Kidney (tissue), 14 donors: ENCODE results near the gene CDYL. TPM values are rescaled to one million over a fixed set of nuclear protein-coding genes. Genes with fewer than 3 reads are reported as not detected.
A peak's percentile ranks its signal among the peaks of the same experiment; 100 is the strongest.
"Not testable (repeated sequence)": the region's sequence is repeated elsewhere in the genome, so short reads cannot be mapped to it uniquely, and the experiment has no call there.

Experiments
- DNase-seq, 5 donors: peaks; one replicate each; pipeline ENCODE4 v3.0.0-alpha.2; 2013 to 2020
- FAIRE-seq: peaks from 2 replicates; lab custom pipeline; 2012; peaks lifted over from hg19 to GRCh38; lab: Jason Lieb, UNC
- H3K27ac ChIP-seq, 2 donors: one replicate each; pipeline ENCODE4 v1.7.0; 2013; ENCODE audit warnings: low read depth in 2 of 2, low read length in 2 of 2, inconsistent platforms in 1 of 2
- H3K27me3 ChIP-seq: one replicate; pipeline ENCODE4 v1.7.1; 2013; ENCODE audit warnings: low read length, inconsistent platforms; ENCODE audit not compliant: control insufficient read depth, insufficient read depth
- H3K36me3 ChIP-seq, 3 donors: one replicate each; pipeline versions ENCODE4 v1.7.0 to v1.7.1; 2013; ENCODE audit warnings: low read length in 3 of 3, control low read depth in 1 of 3, inconsistent platforms in 1 of 3; ENCODE audit not compliant: insufficient read depth in 3 of 3, control insufficient read depth in 2 of 3
- H3K4me1 ChIP-seq, 3 donors: one replicate each; pipeline versions ENCODE4 v1.7.0 to v1.7.1; 2013; ENCODE audit warnings: low read length in 3 of 3, inconsistent platforms in 1 of 3, low read depth in 1 of 3; ENCODE audit not compliant: control insufficient read depth in 2 of 3, insufficient read depth in 2 of 3
- H3K4me3 ChIP-seq, 3 donors: one replicate each; pipeline versions ENCODE4 v1.7.0 to v1.8.1; 2013; ENCODE audit warnings: low read length in 3 of 3, control low read depth in 1 of 3, inconsistent platforms in 1 of 3
- H3K9ac ChIP-seq, 3 donors: one replicate each; pipeline versions ENCODE4 v1.7.0 to v1.7.1; 2013; ENCODE audit warnings: low read length in 3 of 3, control low read depth in 1 of 3, inconsistent platforms in 1 of 3
- H3K9me3 ChIP-seq, 3 donors: one replicate each; pipeline versions ENCODE4 v1.7.0 to v1.7.1; 2013; ENCODE audit warnings: low read length in 3 of 3, control low read depth in 1 of 3, inconsistent platforms in 1 of 3; ENCODE audit not compliant: control insufficient read depth in 2 of 3, insufficient read depth in 1 of 3
- intact Hi-C: fragments of 100-400 bp; cut with DNase I; formaldehyde crosslinking; loops from one replicate; pipeline ENCODE4 v1.11.1; 2022
- polyA plus RNA-seq: library from polyadenylated mRNA; stranded (reverse); fragments of 350-450 nt; fragmentation: Illumina TruSeq; extraction: RNeasy Lipid Tissue Mini Kit (QIAGEN cat#74804); gene quantifications from one replicate; pipeline ENCODE4 v1.2.3, GENCODE V29; 2014; ENCODE audit warnings: low read depth, low replicate concordance; ENCODE audit not compliant: insufficient read depth
- total RNA-seq: library from RNA; stranded (reverse); fragmentation: NEBNext Ultra II Directional; extraction: Animal tissue kit (Norgen Biotek cat#: 25700); gene quantifications from one replicate; pipeline ENCODE4 v1.2.1, GENCODE V29; 2021
- TF ChIP-seq, protein P1 (sequence below): IDR thresholded peaks from 3 replicates; pipeline ENCODE4 v1.5.1; 2012; ENCODE audit warnings: mild to moderate bottlenecking, moderate library complexity, borderline replicate concordance; ENCODE audit not compliant: insufficient read depth; ENCODE audit errors: extremely low read depth
- donor health status: control.
- donor health status: control.
- donor health status: control.
- donor health status: control.
- donor health status: control.
- donor health status: DM: yes; HTN: yes; CAD: no.
- donor health status: Normal renal cell carcinoma (clear cell type).

Gene CDYL
- total and polyA plus RNA-seq, 2 donors from 2014 or later: 7.4 to 46.8 TPM

DNA sequence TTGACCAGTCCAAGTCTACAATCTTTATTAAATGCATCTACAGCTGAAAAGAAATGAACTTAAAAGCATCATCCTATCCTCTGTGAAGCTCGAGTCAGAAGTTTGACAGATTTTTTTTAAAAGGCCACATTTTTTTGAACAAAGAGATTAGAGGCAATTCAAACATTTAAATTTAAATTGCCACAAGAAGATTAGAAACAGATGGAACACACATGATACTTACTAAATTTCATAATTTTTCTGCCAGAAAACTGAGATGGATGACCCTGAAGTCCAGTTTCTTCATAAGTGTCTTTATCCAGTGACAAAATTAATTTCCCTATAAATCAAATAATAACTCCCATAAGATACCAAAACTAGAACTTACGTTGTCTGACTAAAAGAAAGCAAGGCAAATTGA is 223.4 kb downstream of the CDYL start:
- TF ChIP-seq, protein P1, sequence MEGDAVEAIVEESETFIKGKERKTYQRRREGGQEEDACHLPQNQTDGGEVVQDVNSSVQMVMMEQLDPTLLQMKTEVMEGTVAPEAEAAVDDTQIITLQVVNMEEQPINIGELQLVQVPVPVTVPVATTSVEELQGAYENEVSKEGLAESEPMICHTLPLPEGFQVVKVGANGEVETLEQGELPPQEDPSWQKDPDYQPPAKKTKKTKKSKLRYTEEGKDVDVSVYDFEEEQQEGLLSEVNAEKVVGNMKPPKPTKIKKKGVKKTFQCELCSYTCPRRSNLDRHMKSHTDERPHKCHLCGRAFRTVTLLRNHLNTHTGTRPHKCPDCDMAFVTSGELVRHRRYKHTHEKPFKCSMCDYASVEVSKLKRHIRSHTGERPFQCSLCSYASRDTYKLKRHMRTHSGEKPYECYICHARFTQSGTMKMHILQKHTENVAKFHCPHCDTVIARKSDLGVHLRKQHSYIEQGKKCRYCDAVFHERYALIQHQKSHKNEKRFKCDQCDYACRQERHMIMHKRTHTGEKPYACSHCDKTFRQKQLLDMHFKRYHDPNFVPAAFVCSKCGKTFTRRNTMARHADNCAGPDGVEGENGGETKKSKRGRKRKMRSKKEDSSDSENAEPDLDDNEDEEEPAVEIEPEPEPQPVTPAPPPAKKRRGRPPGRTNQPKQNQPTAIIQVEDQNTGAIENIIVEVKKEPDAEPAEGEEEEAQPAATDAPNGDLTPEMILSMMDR: no peak
- H3K27ac ChIP-seq: no peak overlapping the region
- H3K4me1 ChIP-seq: no peaks in the 10 kb centered on the region
- FAIRE-seq (no peak), DNase-seq (no peak)
- H3K4me3 ChIP-seq: no peak overlapping the region
- H3K9ac ChIP-seq: no peak overlapping the region
- H3K36me3 ChIP-seq: peaks cover 0 to 4% (median 0%) of the 10 kb centered on the region in 3 donors
- intact Hi-C loops: no loop called here
- H3K9me3 ChIP-seq: no peaks in the 10 kb centered on the region
- H3K27me3 ChIP-seq: no peaks in the 10 kb centered on the region

DNA sequence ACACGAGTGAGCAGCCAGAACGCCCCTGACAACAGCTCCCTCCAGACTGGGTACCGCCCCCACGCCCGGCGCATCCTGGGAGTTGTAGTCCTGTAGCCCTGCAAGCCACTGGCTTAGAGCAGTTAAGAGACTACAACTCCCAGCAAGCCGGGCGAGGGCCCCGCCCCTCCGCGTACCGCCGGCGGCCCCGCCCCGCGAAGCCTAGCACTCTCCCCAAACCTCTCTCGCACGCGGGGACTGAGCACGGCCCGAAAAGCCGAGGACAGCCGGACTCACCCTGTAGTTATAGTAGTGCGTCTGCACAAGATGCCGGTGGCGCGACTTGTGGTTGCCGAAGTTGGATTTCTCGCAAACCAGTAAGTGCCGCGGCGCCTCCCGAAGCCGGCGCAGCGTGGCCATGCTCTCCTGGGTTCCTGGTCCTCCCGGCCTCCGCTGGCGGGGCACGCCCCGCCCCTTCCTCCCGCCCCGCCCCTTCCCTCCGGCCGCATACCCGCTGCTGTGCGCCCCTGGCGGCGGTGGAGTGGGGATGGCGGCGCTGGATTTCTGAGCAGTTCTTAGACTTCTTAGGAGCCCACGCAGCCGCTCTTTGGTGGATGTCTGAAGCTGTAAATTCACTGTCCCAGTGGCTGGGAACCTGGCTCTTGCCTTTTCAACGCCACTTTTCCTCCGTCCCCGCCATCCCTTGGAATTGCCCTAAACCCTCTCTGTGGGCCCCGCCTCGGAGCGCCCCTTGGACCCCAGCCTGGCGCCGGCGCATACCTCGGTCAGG is 227.6 kb downstream of the CDYL start, which contains the start of gene RPP40:
Gene RPP40, minus strand, starts transcription at position 434 of the 769 bp plus-strand sequence. Its CDS starts 35 bp downstream, at position 399.
- intact Hi-C loops: no loop called here
- TF ChIP-seq, protein P1: peak; percentile 69
- FAIRE-seq (no peak), DNase-seq (peak; percentile 98 to 99 (median 98))
- Histone ChIP-seq H3K36me3 (no peaks in the 10 kb centered on the region), H3K4me1 (no peaks in the 10 kb centered on the region), H3K27ac (peak within 1 kb of the TSS; percentile 72 to 85), H3K4me3 (peak within 1 kb of the TSS; percentile 80 to 88 (median 88)), H3K27me3 (no peaks in the 10 kb centered on the region), H3K9me3 (no peaks in the 10 kb centered on the region), H3K9ac (peak within 1 kb of the TSS; percentile 64 to 89 (median 74))

DNA sequence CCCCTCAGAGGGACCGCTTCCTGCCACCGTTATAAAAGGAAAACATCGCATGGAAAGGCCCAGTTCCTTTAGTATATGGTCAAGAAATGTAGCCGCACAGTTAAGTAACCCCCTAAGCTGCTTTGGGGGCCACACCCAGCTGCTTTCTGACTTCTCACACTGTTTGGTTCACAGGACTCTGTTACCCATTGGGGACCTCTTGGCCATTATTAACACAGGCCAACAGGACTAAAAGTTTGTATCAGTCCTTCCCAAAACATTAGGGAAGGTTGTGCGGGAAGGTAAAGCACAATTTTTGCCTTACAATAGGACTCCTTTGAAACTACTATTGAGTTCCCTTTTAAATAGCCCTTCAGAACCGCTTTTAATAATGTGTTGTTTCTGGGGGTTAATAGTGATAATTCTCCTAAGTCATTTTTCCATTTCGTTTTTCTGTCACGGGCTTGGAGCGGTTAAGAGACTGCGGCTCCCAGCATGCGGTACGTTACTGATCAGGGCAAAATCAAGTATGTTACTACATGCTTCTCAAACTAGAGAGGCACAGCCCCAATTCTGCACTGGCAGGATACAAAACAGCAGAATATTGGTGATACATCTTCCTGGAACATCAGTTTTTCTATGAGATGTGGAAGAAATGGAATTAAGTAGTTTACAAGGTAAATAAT is 228.3 kb downstream of the CDYL start:
- no peaks in the 10 kb centered on the region for H3K4me1 ChIP-seq
- no peaks in the 10 kb centered on the region for H3K36me3 ChIP-seq
- intact Hi-C loops: no loop called here
- FAIRE-seq (no peak), DNase-seq (no peak)
- peak overlapping the region; percentile 72 to 85 for H3K27ac ChIP-seq
- peak overlapping the region; percentile 77 to 88 (median 88) for H3K4me3 ChIP-seq
- no peaks in the 10 kb centered on the region for H3K9me3 ChIP-seq
- no peaks in the 10 kb centered on the region for H3K27me3 ChIP-seq
- H3K9ac ChIP-seq: peak overlapping the region; percentile 20 to 89 (median 74)
- TF ChIP-seq, protein P1: no peak

DNA sequence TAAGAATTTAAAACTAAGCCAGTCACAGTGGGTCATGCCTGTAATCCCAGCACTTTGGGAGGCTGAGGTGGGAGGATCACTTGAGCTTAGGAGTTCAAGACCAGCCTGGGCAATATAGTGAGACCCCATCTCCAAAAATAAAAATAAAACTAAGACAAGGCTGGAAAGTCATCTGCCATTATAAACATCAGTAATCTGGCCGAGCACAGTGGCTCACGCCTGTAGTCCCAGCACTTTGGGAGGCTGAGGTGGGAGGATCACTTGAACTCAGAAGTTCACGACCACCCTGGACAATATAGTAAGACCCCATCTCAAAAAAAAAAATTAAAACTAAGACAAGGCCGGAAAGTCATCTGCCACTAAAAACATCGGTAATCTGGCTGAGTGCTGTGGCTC is 228.8 kb downstream of the CDYL start:
- H3K27ac ChIP-seq, FAIRE-seq, intact Hi-C loops, H3K9me3 ChIP-seq, H3K36me3 ChIP-seq, DNase-seq, H3K4me3 ChIP-seq, H3K9ac ChIP-seq, H3K4me1 ChIP-seq, H3K27me3 ChIP-seq: not testable (repeated sequence)
